IPS DF 4.7 (cell line): ENCODE measurements around the gene IFT80.
"Not testable (repeated sequence)": the region's sequence is repeated elsewhere in the genome, so short reads cannot be mapped to it uniquely, and the experiment has no call there.

Experiments
- DNase-seq: peaks from one replicate; pipeline ENCODE4 v3.0.0-alpha.2; 2013; ENCODE audit warnings: low spot score; ENCODE audit errors: extremely low read depth

The IFT80 gene

DNA sequence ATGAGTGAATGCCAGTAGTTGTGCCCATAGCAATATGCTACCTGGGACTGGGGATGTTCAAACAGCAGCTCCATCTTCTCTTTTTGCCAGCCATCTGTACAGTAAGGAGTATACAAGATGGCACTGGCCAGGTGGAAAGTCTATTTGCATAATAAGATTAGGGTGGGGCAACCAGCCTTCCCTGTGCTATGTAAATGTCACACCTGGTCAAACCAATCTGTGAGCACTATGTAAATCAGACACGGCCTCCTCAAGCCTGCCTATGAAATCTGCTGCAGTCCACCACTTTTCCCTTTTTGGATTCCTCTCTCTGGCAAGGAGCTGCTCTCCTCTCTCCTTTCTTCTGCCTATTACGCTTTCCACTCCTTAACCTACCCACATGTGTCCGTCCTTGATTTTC is 120.8 kb downstream of the IFT80 start:
- DNase-seq = no peak

DNA sequence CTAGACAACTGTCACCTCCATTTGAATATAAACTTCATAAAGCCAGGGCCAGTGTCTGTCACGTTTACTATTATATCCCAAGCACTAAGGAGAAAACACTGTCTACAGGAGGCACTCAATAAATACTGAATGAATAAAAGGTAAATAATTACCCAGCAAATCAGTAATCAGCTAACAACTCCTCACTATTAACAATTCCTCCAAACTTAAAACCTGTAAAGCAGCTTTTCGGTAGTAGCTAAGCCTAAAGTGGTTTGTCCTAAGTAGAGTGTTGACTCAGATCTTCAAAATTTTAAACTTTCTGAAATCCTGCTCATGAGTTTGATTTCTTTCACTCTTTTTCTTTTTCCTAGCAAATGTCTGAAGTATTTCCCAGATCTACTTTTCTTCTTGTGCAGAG is 133.9 kb downstream of the IFT80 start:
- DNase-seq = no peak

GRCh38 chr3:160260587-160261270 is 138.3 kb downstream of the IFT80 start:
- DNase-seq = no peak

DNA sequence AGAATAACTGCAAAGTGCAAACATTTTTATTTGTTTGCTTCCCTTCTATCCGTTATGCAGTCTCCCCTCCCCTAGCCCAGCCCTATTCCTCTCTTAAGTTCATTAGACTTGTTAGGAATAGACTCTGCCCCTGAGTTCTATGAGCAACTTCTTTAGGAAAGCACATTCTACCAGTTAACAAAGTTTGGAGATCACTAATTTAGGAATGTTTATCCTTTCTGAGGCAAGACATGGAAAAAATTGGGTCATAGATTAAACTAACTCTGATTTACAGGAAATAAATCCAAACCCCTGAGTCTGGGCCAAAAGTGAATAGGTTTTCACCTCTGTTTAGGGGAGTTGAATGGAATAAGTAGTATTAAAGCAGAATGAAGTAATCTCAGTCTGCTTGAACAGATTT is 139.4 kb downstream of the IFT80 start:
- no peak for DNase-seq

DNA sequence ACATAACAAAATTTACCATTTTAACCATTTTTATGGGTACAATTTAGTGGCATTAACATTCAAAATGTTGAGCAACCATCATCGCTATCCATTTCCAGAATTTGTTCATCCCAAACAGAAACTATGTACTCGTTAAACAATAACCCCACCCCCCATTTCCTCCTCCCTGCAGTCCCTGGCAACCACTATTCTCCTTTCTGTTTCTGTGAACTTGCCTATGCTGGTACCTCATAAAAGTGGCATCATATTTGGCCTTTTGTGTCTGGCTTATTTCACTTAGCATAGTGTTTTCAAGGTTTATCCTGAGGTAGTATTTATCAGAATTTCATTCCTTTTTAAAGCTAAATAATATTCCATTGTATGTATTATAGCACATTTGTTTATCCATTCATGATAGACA is 141.4 kb downstream of the IFT80 start:
- DNase-seq = no peak

DNA sequence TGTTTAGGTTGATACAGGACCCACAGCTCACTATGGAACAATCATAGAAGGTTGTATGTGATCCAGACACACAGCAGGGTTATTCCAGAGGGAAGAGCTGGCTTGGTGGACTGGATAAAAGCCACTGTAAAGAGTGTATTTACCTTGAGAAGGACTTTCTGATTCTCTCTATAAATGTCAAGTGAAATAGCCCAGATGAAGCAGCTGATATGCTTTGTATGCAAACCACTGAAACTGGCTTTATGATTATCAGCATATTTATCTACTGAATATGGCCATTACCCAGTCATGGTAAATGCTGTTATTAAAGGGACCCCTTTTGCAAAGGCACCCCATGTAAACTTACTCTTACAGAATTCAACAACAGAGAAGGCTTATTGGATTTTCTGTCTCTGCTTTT is 145.7 kb downstream of the IFT80 start:
- no peak for DNase-seq

DNA sequence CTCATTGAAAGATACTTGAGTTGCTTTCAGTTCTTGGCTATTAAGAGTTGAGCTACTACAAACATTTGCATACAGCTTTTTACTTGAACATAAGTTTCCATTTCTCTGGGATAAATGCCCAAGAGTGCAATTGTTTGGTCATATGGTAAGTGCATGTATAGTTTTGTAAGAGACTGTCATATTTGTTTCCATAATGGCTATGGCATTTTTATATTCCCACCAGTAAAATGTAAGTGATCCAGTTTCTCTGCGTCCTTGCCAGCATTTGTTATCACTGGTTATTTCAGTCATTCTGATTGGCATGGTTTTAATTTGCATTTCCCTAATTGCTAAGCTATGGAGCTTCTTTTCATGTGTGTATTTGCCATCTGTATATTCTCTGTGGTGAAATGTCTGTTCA is 151.3 kb downstream of the IFT80 start:
- DNase-seq = no peak

GRCh38 chr3:160245261-160245800 is 153.7 kb downstream of the IFT80 start:
- DNase-seq = no peak

DNA sequence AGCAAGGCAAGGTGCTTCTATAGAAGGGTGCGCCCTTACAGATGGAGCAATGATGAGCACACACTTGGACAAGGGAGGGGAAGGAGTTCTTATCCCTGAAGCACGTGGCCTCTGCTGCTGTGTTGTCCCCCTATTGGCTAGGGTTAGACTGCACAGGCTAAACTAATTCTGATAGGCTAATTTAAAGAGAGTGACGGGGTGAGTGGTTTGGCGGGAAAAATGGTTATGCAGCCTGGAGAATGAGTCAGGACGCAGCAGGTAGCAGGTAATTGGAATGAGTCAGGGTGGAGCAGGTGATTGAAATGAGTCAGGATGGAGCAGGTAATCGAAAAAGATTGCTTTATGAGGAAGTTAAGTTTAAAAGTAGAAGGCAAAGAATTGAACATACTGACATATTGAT is 158.3 kb downstream of the IFT80 start:
- not testable (repeated sequence) for DNase-seq

DNA sequence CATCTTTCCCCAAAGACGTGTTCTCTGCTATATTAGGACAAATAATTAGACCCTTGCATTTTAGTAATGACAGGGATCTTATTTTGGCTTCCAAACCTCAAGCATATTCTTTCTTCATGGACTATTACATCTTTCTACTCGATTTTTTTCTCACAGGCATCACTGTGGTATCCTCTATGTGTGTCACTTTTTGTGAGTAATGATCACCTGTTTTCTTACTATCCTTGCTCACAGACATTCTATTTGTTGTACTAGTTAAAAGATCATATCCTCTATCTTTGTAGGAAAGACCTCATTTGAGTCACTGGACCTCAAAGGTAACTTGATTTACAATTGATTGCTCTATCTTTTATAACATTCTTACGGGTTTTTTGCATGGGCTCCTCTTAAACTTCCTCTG is 167.0 kb downstream of the IFT80 start:
- no peak for DNase-seq

GRCh38 chr3:160227419-160227818 is 171.6 kb downstream of the IFT80 start:
- no peak for DNase-seq

- no peak for DNase-seq
These were observed 172.8 kb downstream of the IFT80 start for GRCh38 chr3:160226026-160226907.

DNA sequence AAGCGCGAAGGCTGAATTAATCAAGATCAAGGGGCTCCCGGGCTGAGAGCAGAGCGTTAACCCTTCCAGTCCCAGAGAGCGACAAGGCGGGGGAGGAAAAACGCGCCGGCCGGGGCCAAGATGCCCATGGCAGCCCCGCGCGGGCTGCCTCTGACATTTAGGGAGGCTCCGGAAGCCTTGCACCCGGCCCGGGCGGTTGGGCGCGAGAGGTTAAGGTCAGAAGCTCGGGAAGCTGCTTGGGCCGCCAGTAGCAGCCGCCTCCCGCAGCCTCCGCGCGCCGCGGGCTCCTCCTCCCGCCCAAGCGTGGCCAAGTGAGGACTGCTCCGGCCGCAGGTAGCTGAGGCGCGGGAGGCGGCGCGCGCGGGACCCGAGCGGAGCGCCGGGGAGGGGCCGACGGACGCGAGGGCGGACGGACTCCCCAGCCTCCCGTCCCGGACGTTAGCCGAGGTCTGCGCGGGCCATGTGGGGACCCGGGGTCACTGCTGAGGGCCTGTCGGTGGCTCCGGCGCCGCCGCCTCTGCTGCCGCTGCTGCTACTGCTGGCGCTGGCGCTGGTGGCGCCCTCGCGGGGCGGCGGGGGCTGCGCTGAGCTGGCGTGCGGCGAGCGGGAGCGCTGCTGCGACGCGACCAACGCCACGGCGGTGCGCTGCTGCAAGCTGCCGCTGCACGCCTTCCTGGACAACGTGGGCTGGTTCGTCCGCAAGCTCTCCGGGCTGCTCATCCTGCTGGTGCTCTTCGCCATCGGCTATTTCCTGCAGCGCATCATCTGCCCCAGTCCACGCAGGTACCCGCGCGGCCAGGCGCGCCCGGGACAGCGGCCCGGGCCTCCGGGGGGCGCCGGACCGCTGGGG is 173.6 kb downstream of the IFT80 start, which contains the start of gene C3orf80:
C3orf80 (plus strand) TSS at position 247 of the 850 bp plus-strand sequence; CDS start at position 461, 214 bp downstream.
- DNase-seq = no peak

GRCh38 chr3:160224811-160225175 is 174.2 kb downstream of the IFT80 start:
- no peak for DNase-seq

- DNase-seq = no peak
These were observed 174.8 kb downstream of the IFT80 start for GRCh38 chr3:160224256-160224655.

DNA sequence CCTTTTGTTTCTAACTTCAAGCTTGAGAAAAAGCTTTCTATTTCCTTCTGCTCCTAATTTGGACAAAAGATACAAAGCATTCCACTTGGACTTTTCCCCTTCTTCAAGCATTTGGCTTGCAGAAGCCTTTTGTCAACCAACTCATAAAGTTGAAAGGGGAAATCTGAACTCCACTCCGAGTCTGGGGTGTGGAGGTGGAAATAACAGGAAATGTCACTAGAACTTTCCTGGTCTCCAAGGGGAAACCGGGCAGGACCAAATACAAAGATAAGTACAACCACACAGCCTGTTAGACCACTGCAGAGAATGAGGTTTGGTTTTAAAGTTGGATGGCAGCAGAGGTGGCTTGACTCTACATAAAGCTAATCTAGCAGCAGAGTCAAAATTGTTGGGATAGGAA is 178.0 kb downstream of the IFT80 start:
- no peak for DNase-seq

- DNase-seq = no peak
These were observed 179.0 kb downstream of the IFT80 start for GRCh38 chr3:160220038-160220437.

- no peak for DNase-seq
These were observed 180.9 kb downstream of the IFT80 start for GRCh38 chr3:160218136-160218535.

DNA sequence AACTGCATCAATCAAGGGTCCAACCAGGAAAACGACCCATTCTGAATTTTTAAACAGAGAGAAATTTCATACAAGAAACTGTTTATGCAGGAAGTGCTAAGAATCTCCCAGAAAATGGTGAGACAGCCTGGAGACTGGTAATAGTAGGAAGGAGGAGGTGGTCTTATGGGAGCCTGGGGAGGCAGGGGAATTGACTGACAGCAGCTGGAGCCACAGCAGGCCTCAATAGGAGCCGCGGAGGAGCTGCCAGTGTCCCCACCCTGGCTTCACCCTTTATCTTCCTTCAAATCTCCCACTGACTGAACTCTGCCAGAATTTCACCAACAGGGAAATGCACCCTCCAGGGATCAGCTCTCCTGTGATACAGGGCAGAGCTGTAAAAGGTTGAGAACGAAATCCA is 181.3 kb downstream of the IFT80 start:
- no peak for DNase-seq

- no peak for DNase-seq
These were observed 185.8 kb downstream of the IFT80 start for GRCh38 chr3:160213191-160213590.

- no peak for DNase-seq
These were observed 188.2 kb downstream of the IFT80 start for GRCh38 chr3:160210799-160211221.

GRCh38 chr3:160210341-160210740 is 188.7 kb downstream of the IFT80 start:
- DNase-seq = no peak
